Stimulated activated CD8-positive, alpha-beta memory T cell treated with anti-CD3 and anti-CD28 coated beads, Interleukin-12 subunit alpha, Interleukin-12 subunit beta, amount 100 ng/mL, for 1 hour (primary cell): ENCODE data around the gene JAK3.

Experiments used
- DNase-seq: peaks from one replicate; pipeline ENCODE4 v3.0.0-alpha.2; 2020; ENCODE audit warnings: low read depth

Gene JAK3

GRCh38 chr19:17865364-17866311, 17.9 kb upstream of the JAK3 start:
- DNase-seq: no peak

GRCh38 chr19:17863520-17864182, 15.9 kb upstream of the JAK3 start:
- DNase-seq: no peak

- no peak for DNase-seq
Observed at GRCh38 chr19:17862711-17863519, 15.1 kb upstream of the JAK3 start.

GRCh38 chr19:17861542-17862402, 14.0 kb upstream of the JAK3 start:
- no peak for DNase-seq

- no peak for DNase-seq
Observed at GRCh38 chr19:17860993-17861360, 13.2 kb upstream of the JAK3 start.

- DNase-seq: no peak
Observed at GRCh38 chr19:17860331-17860992, 12.7 kb upstream of the JAK3 start.

GRCh38 chr19:17859533-17860330, 11.9 kb upstream of the JAK3 start, which contains the start of gene RPL18A:
TSS of gene RPL18A (plus strand) at chr19:17859910. CDS start at chr19:17859957, 47 bp downstream.
- peak; percentile 99 for DNase-seq

- DNase-seq: peak; percentile 88
Observed at GRCh38 chr19:17855280-17856152, 7.7 kb upstream of the JAK3 start.

GRCh38 chr19:17854061-17854460, 6.3 kb upstream of the JAK3 start:
- DNase-seq: no peak

GRCh38 chr19:17848595-17849292, 962 bp upstream of the JAK3 start:
- no peak for DNase-seq

- DNase-seq: no peak
Observed at GRCh38 chr19:17846146-17846545, 1.6 kb downstream of the JAK3 start.

- DNase-seq: no peak
Observed at GRCh38 chr19:17843908-17844490, 3.8 kb downstream of the JAK3 start.

GRCh38 chr19:17843292-17843827, 4.4 kb downstream of the JAK3 start:
- DNase-seq: no peak

GRCh38 chr19:17842663-17843291, 5.0 kb downstream of the JAK3 start:
- DNase-seq: no peak

- no peak for DNase-seq
Observed at GRCh38 chr19:17841810-17842662, 5.7 kb downstream of the JAK3 start.

GRCh38 chr19:17841371-17841809, 6.4 kb downstream of the JAK3 start:
- no peak for DNase-seq
